Loucy (cell line): Measurements from ENCODE around the gene GDPD5.

Experiments used
- H2AFZ ChIP-seq: fragments of 200-600 bp; sonication (generic); 2 replicates; pipeline ENCODE4 v1.6.0; 2016; ENCODE audit warnings: antibody characterized with exemption, mild to moderate bottlenecking, low read length, moderate library complexity
- H3F3A ChIP-seq: fragments of 200-600 bp; 2 replicates; pipeline ENCODE4 v1.6.0; 2016; ENCODE audit warnings: antibody characterized with exemption, low read depth, mild to moderate bottlenecking
- H3K27me3 ChIP-seq: fragments of 200-600 bp; sonication (generic); 2 replicates; pipeline ENCODE4 v1.6.1; 2014; ENCODE audit warnings: low read length, mild to moderate bottlenecking; ENCODE audit not compliant: insufficient read depth, poor library complexity, severe bottlenecking
- H3K36me3 ChIP-seq: fragments of 200-600 bp; sonication (generic); 2 replicates; pipeline ENCODE4 v1.6.1; 2016; ENCODE audit warnings: low read length; ENCODE audit not compliant: insufficient read depth
- H3K4me1 ChIP-seq: fragments of 200-600 bp; sonication (generic); 2 replicates; pipeline ENCODE4 v1.5.1; 2014; ENCODE audit warnings: low read length, mild to moderate bottlenecking; ENCODE audit not compliant: insufficient read depth, poor library complexity, severe bottlenecking
- H3K4me2 ChIP-seq: fragments of 200-600 bp; sonication (generic); 2 replicates; pipeline ENCODE4 v1.6.0; 2014; ENCODE audit warnings: antibody characterized with exemption, low read length, low read depth, mild to moderate bottlenecking; ENCODE audit not compliant: poor library complexity, severe bottlenecking
- H3K4me3 ChIP-seq: fragments of 200-600 bp; sonication (generic); 2 replicates; pipeline ENCODE4 v1.5.1; 2014; ENCODE audit warnings: low read length, mild to moderate bottlenecking, mixed read lengths; ENCODE audit not compliant: poor library complexity, severe bottlenecking
- H3K79me2 ChIP-seq: fragments of 200-600 bp; sonication (generic); 2 replicates; pipeline ENCODE4 v1.6.1; 2014; ENCODE audit warnings: low read length; ENCODE audit not compliant: insufficient read depth
- H3K9ac ChIP-seq: fragments of 200-600 bp; sonication (generic); 2 replicates; pipeline ENCODE4 v1.6.0; 2014; ENCODE audit warnings: mild to moderate bottlenecking, low read depth, low read length, moderate library complexity; ENCODE audit not compliant: poor library complexity, severe bottlenecking
- H3K9me2 ChIP-seq: fragments of 200-600 bp; sonication (generic); replicated peaks from 2 replicates; pipeline ENCODE4 v1.6.1; 2016; ENCODE audit warnings: low read depth, low read length, mixed read lengths
- H3K9me3 ChIP-seq: fragments of 200-600 bp; sonication (generic); 2 replicates; pipeline ENCODE4 v1.6.1; 2014; ENCODE audit warnings: mild to moderate bottlenecking, antibody characterized with exemption, low read length, low read depth; ENCODE audit not compliant: insufficient read depth
- H4K20me1 ChIP-seq: fragments of 200-600 bp; sonication (generic); 2 replicates; pipeline ENCODE4 v1.6.0; 2014; ENCODE audit warnings: antibody characterized with exemption, low read length, mild to moderate bottlenecking; ENCODE audit not compliant: insufficient read depth, poor library complexity, severe bottlenecking
- CTCF ChIP-seq: fragments of 200-600 bp; sonication (generic); conservative IDR thresholded peaks from 2 replicates; pipeline ENCODE4 v1.5.1; 2014; ENCODE audit warnings: mild to moderate bottlenecking, antibody characterized with exemption, low read length
- EZH2phosphoT487 ChIP-seq: fragments of 200-600 bp; IDR thresholded peaks from 2 replicates; pipeline ENCODE4 v1.6.1; 2018; ENCODE audit warnings: antibody characterized with exemption, mild to moderate bottlenecking, moderate library complexity, borderline replicate concordance

Gene GDPD5

GRCh38 chr11:75454987-75455386 is 70.8 kb downstream of the GDPD5 start:
- Histone ChIP-seq H3K36me3 (no peaks in the 10 kb centered on the region), H3K9me3 (no peaks in the 10 kb centered on the region), H3K27me3 (no peaks in the 10 kb centered on the region), H3K4me3 (no peak overlapping the region), H3F3A (no peaks in the 10 kb centered on the region), H3K9me2 (no peaks in the 10 kb centered on the region), H3K4me1 (no peaks in the 10 kb centered on the region), H4K20me1 (no peaks in the 10 kb centered on the region), H3K4me2 (no peak overlapping the region), H3K9ac (no peak overlapping the region), H2AFZ (no peak overlapping the region), H3K79me2 (no peaks in the 10 kb centered on the region)
- no peak for TF ChIP-seq EZH2phosphoT487
- no peak for TF ChIP-seq CTCF

GRCh38 chr11:75453916-75454655 is 71.7 kb downstream of the GDPD5 start:
- no peaks in the 10 kb centered on the region for H3K9me3 ChIP-seq
- H3K36me3 ChIP-seq = no peaks in the 10 kb centered on the region
- no peaks in the 10 kb centered on the region for H4K20me1 ChIP-seq
- H3K9me2 ChIP-seq = no peaks in the 10 kb centered on the region
- H3K79me2 ChIP-seq = no peaks in the 10 kb centered on the region
- no peak overlapping the region for H2AFZ ChIP-seq
- no peaks in the 10 kb centered on the region for H3K27me3 ChIP-seq
- TF ChIP-seq EZH2phosphoT487 (no peak), CTCF (no peak)
- H3K4me2 ChIP-seq = no peak overlapping the region
- H3F3A ChIP-seq = no peaks in the 10 kb centered on the region
- H3K4me3 ChIP-seq = no peak overlapping the region
- no peak overlapping the region for H3K9ac ChIP-seq
- no peaks in the 10 kb centered on the region for H3K4me1 ChIP-seq

- no peaks in the 10 kb centered on the region for H3K4me1 ChIP-seq
- no peak overlapping the region for H3K9ac ChIP-seq
- no peaks in the 10 kb centered on the region for H3K36me3 ChIP-seq
- H3K9me2 ChIP-seq = no peaks in the 10 kb centered on the region
- H3K9me3 ChIP-seq = no peaks in the 10 kb centered on the region
- no peaks in the 10 kb centered on the region for H4K20me1 ChIP-seq
- no peak for TF ChIP-seq EZH2phosphoT487
- peak; percentile 91 for TF ChIP-seq CTCF
- no peaks in the 10 kb centered on the region for H3K79me2 ChIP-seq
- H3K4me3 ChIP-seq = no peak overlapping the region
- H2AFZ ChIP-seq = no peak overlapping the region
- H3K27me3 ChIP-seq = no peaks in the 10 kb centered on the region
- H3F3A ChIP-seq = no peaks in the 10 kb centered on the region
- H3K4me2 ChIP-seq = no peak overlapping the region
Observed at GRCh38 chr11:75450826-75451821, 74.6 kb downstream of the GDPD5 start.
